CD14-positive monocyte (primary cell): Measurements from ENCODE around the gene WNT5A. TPM values are rescaled to one million over a fixed set of nuclear protein-coding genes. Genes with fewer than 3 reads are reported as not detected.

Experiments
- DNase-seq, 3 donors: peaks; one replicate each; pipeline ENCODE4 v3.0.0-alpha.2; 2011 to 2022
- H2AFZ ChIP-seq: 2 replicates; pipeline ENCODE4 v1.6.0; 2012; ENCODE audit warnings: mild to moderate bottlenecking, low read depth, low read length, inconsistent platforms; ENCODE audit not compliant: insufficient read depth, poor library complexity, severe bottlenecking
- H3K27ac ChIP-seq, 2 donors: 1 replicate in 1 of 2; 2 replicates in 1 of 2; pipeline ENCODE4 v1.5.1; 2012 to 2013; ENCODE audit warnings: low read length in 2 of 2, control low read depth in 1 of 2, inconsistent platforms in 1 of 2, low read depth in 1 of 2, mild to moderate bottlenecking in 1 of 2
- H3K27me3 ChIP-seq, 2 donors: one replicate each; pipeline versions ENCODE4 v1.6.0 to v1.6.1; 2011 to 2013; ENCODE audit warnings: low read length in 2 of 2; ENCODE audit not compliant: control insufficient read depth in 2 of 2, insufficient read depth in 2 of 2
- H3K36me3 ChIP-seq, 2 donors: replicated peaks in 1 of 2; 1 replicate in 1 of 2; 2 replicates in 1 of 2; pipeline versions ENCODE4 v1.5.1 to v1.6.1; 2012 to 2013; ENCODE audit warnings: low read length in 2 of 2, control low read depth in 1 of 2, inconsistent platforms in 1 of 2, mild to moderate bottlenecking in 1 of 2; ENCODE audit not compliant: insufficient read depth in 2 of 2, control insufficient read depth in 1 of 2
- H3K4me1 ChIP-seq, 2 donors: 1 replicate in 1 of 2; 2 replicates in 1 of 2; pipeline versions ENCODE4 v1.5.1 to v1.6.1; 2012 to 2013; ENCODE audit warnings: low read length in 2 of 2, control low read depth in 1 of 2, inconsistent platforms in 1 of 2, mild to moderate bottlenecking in 1 of 2, moderate library complexity in 1 of 2; ENCODE audit not compliant: insufficient read depth in 2 of 2, control insufficient read depth in 1 of 2
- H3K4me2 ChIP-seq: replicated peaks from 2 replicates; pipeline ENCODE3; 2012; ENCODE audit warnings: low read length, moderate library complexity, mild to moderate bottlenecking; ENCODE audit not compliant: poor library complexity, severe bottlenecking; ENCODE audit errors: extremely low read depth
- H3K4me3 ChIP-seq, 3 experiments: fragments of 200-600 bp in 1 of 3; sonication (generic) in 1 of 3; replicated peaks in 1 of 3; 1 replicate in 2 of 3; 2 replicates in 1 of 3; pipeline ENCODE4 v1.5.1; 2011 to 2013; ENCODE audit warnings: low read length in 3 of 3, mild to moderate bottlenecking in 3 of 3, control low read depth in 2 of 3, low read depth in 2 of 3, inconsistent platforms in 1 of 3, moderate library complexity in 1 of 3
- H3K79me2 ChIP-seq: 2 replicates; pipeline ENCODE4 v1.6.0; 2012; ENCODE audit warnings: mild to moderate bottlenecking, control low read depth, inconsistent platforms, low read length, moderate library complexity; ENCODE audit not compliant: insufficient read depth
- H3K9ac ChIP-seq: 2 replicates; pipeline ENCODE4 v1.6.0; 2017; ENCODE audit warnings: low read length, mild to moderate bottlenecking; ENCODE audit not compliant: insufficient read depth, poor library complexity, severe bottlenecking
- H3K9me3 ChIP-seq, 2 donors: replicated peaks in 1 of 2; 1 replicate in 1 of 2; 2 replicates in 1 of 2; pipeline versions ENCODE4 v1.5.1 to v1.6.1; 2012 to 2013; ENCODE audit warnings: low read length in 2 of 2, control low read depth in 1 of 2; ENCODE audit not compliant: control insufficient read depth in 1 of 2, insufficient read depth in 1 of 2
- H4K20me1 ChIP-seq: 2 replicates; pipeline ENCODE4 v1.6.0; 2012; ENCODE audit warnings: mild to moderate bottlenecking, low read length, control low read depth, moderate library complexity; ENCODE audit not compliant: insufficient read depth
- H3K27ac Mint-ChIP-seq, 7 donors: one replicate each; pipeline ENCODE4 v1.8.0; 2020; ENCODE audit warnings: mild to moderate bottlenecking in 7 of 7, mixed read lengths in 7 of 7, moderate library complexity in 6 of 7, inconsistent platforms in 2 of 7
- H3K27me3 Mint-ChIP-seq, 3 donors: one replicate each; pipeline ENCODE4 v1.8.0; 2021 to 2022; ENCODE audit warnings: low read depth in 3 of 3, mild to moderate bottlenecking in 3 of 3, mixed read lengths in 3 of 3, moderate library complexity in 3 of 3, inconsistent platforms in 1 of 3
- H3K36me3 Mint-ChIP-seq, 2 donors: one replicate each; pipeline ENCODE4 v1.8.0; 2020; ENCODE audit warnings: mixed read lengths in 2 of 2, inconsistent platforms in 1 of 2, mild to moderate bottlenecking in 1 of 2
- H3K4me1 Mint-ChIP-seq: one replicate; pipeline ENCODE4 v1.8.0; 2020; ENCODE audit warnings: mild to moderate bottlenecking, mixed read lengths
- H3K4me3 Mint-ChIP-seq, 2 donors: one replicate each; pipeline ENCODE4 v1.8.0; 2020; ENCODE audit warnings: mild to moderate bottlenecking in 2 of 2, mixed read lengths in 2 of 2, moderate library complexity in 1 of 2
- H3K9me3 Mint-ChIP-seq, 7 donors: one replicate each; pipeline ENCODE4 v1.8.0; 2020 to 2022; ENCODE audit warnings: mixed read lengths in 7 of 7, mild to moderate bottlenecking in 6 of 7, moderate library complexity in 6 of 7, inconsistent platforms in 2 of 7
- CTCF ChIP-seq: fragments of 200-600 bp; IDR thresholded peaks from one replicate; pipeline ENCODE4 v1.8.0; 2022; ENCODE audit warnings: antibody characterized with exemption, mild to moderate bottlenecking
- WGBS: methylation state at CpG from one replicate; pipeline ENCODE4 v1.1.5; 2013; ENCODE audit warnings: missing lambda C conversion rate; ENCODE audit not compliant: insufficient coverage; 5-methylcytosine and 5-hydroxymethylcytosine counted together
- intact Hi-C, 2 donors: fragments of 100-400 bp; cut with micrococcal nuclease; formaldehyde crosslinking; loops; one replicate each; pipeline versions ENCODE4 v1.15.0 to v1.15.1; 2023
- polyA plus RNA-seq, 3 donors: library from polyadenylated mRNA; depleted of rRNA in 1 of 3; unstranded in 2 of 3; stranded (reverse) in 1 of 3; fragments of 300-500 nt in 2 of 3; fragments of >200 nt in 1 of 3; fragmentation: Illumina TruSeq in 2 of 3; gene quantifications; 1 replicate in 2 of 3; 2 replicates in 1 of 3; pipeline ENCODE4 v1.2.3, GENCODE V29; 2012 to 2021

WNT5A gene
- polyA plus RNA-seq, 3 donors: 0.01 to 0.03 TPM; not detected in 1

GRCh38 chr3:55439657-55440056 is 47.4 kb downstream of the WNT5A start:
- Histone ChIP-seq H3K4me3 (no peak overlapping the region), H3K79me2 (no peaks in the 10 kb centered on the region), H3K4me2 (no peak overlapping the region), H3K9me3 (no peaks in the 10 kb centered on the region), H3K27ac (no peak overlapping the region), H3K27me3 (no peaks in the 10 kb centered on the region), H3K9ac (no peak overlapping the region), H3K4me1 (no peaks in the 10 kb centered on the region), H2AFZ (no peak overlapping the region), H3K36me3 (no peaks in the 10 kb centered on the region), H4K20me1 (no peaks in the 10 kb centered on the region)
- Mint-ChIP-seq H3K27ac (no peak overlapping the region), H3K27me3 (peaks cover 0 to 2% (median 2%) of the 10 kb centered on the region in 3 donors), H3K36me3 (no peaks in the 10 kb centered on the region), H3K9me3 (peaks cover 0 to 3% (median 0%) of the 10 kb centered on the region in 7 donors), H3K4me3 (no peak overlapping the region), H3K4me1 (no peaks in the 10 kb centered on the region)
- no peak for TF ChIP-seq CTCF
- WGBS: 100% methylated on average over 2 of the region's 3 CpGs
- no peak for DNase-seq
- intact Hi-C loops: no loop called here

- H3K9me3 Mint-ChIP-seq: peaks cover 0 to 2% (median 0%) of the 10 kb centered on the region in 7 donors
- H3K9me3 ChIP-seq: no peaks in the 10 kb centered on the region
- no peak for TF ChIP-seq CTCF
- intact Hi-C loops: no loop called here
- H3K27me3 ChIP-seq: no peaks in the 10 kb centered on the region
- H3K4me2 ChIP-seq: no peak overlapping the region
- no peak overlapping the region for H2AFZ ChIP-seq
- no peaks in the 10 kb centered on the region for H3K36me3 Mint-ChIP-seq
- H4K20me1 ChIP-seq: no peaks in the 10 kb centered on the region
- no peaks in the 10 kb centered on the region for H3K36me3 ChIP-seq
- no peak overlapping the region for H3K4me3 ChIP-seq
- no peaks in the 10 kb centered on the region for H3K4me1 Mint-ChIP-seq
- no peak for DNase-seq
- H3K79me2 ChIP-seq: no peaks in the 10 kb centered on the region
- no peak overlapping the region for H3K27ac Mint-ChIP-seq
- peaks cover 0 to 5% (median 2%) of the 10 kb centered on the region in 3 donors for H3K27me3 Mint-ChIP-seq
- no peak overlapping the region for H3K4me3 Mint-ChIP-seq
- no peak overlapping the region for H3K9ac ChIP-seq
- H3K4me1 ChIP-seq: no peaks in the 10 kb centered on the region
- no peak overlapping the region for H3K27ac ChIP-seq
These were observed 50.5 kb downstream of the WNT5A start for GRCh38 chr3:55436644-55437043.
